GM12878 (cell line): Measurements from ENCODE around the gene SELPLG. TPM values are rescaled to one million over a fixed set of nuclear protein-coding genes. Genes with fewer than 3 reads are reported as not detected.

Experiments
- ATAC-seq: fragments of 200-7000 bp; cut with Tn5 transposase; 3 replicates; pipeline ENCODE4 v1.9.1; 2020; ENCODE audit warnings: mild to moderate bottlenecking, moderate library complexity
- BruUV-seq: library from RNA; stranded (reverse); fragments of 400-500 nt; replicated peaks from 2 replicates; lab custom pipeline; 2021; lab: Mats Ljungman, UMichigan
- CTCF ChIA-PET: fragments of 300-600 bp; sonication (Branson Sonifier 250); formaldehyde crosslinking; extraction: SDS; loops from one replicate; lab custom pipeline; 2021; ENCODE audit warnings: inconsistent platforms; lab: Yijun Ruan, JAX
- POLR2A ChIA-PET: fragments of 350-600 bp; formaldehyde crosslinking; extraction: SDS; loops from one replicate; lab custom pipeline; 2021; ENCODE audit warnings: inconsistent platforms; lab: Charles Lee
- RAD21 ChIA-PET: fragments of 300-600 bp; sonication (Branson Sonifier 250); formaldehyde crosslinking; loops from one replicate; lab custom pipeline; 2023; ENCODE audit warnings: antibody characterized with exemption; ENCODE audit not compliant: unreplicated experiment; lab: Charles Lee
- SMC1A ChIA-PET: fragments of 300-600 bp; sonication (Branson Sonifier 250); formaldehyde crosslinking; loops from one replicate; lab custom pipeline; 2023; ENCODE audit not compliant: unreplicated experiment, uncharacterized antibody; lab: Charles Lee
- DNase-seq: peaks from one replicate; pipeline ENCODE4 v3.0.0-alpha.2; 2011; ENCODE audit warnings: low read depth, low spot score
- FAIRE-seq: peaks from 3 replicates; lab custom pipeline; 2011; peaks lifted over from hg19 to GRCh38; lab: Jason Lieb, UNC
- H2AFZ ChIP-seq: 2 replicates; pipeline ENCODE4 v1.6.0; 2011; ENCODE audit warnings: low read depth, low read length, control low read depth; ENCODE audit not compliant: control insufficient read depth
- H3K27ac ChIP-seq: 2 replicates; pipeline ENCODE4 v1.5.1; 2011; ENCODE audit warnings: control low read depth; ENCODE audit not compliant: control insufficient read depth, insufficient read depth
- H3K27me3 ChIP-seq, 2 experiments: replicated peaks in 1 of 2; 2 replicates each; pipeline versions ENCODE4 v1.6.0 to v1.6.1; 2011; ENCODE audit warnings: low read length in 1 of 2; ENCODE audit not compliant: control insufficient read depth in 2 of 2, insufficient read depth in 2 of 2
- H3K36me3 ChIP-seq, 2 experiments: 2 replicates each; pipeline ENCODE4 v1.5.1; 2011; ENCODE audit warnings: low read length in 1 of 2; ENCODE audit not compliant: control insufficient read depth in 2 of 2, insufficient read depth in 2 of 2
- H3K4me1 ChIP-seq: 2 replicates; pipeline ENCODE4 v1.6.1; 2011; ENCODE audit warnings: mild to moderate bottlenecking, low read length, moderate library complexity, mixed read lengths; ENCODE audit not compliant: control insufficient read depth, insufficient read depth
- H3K4me2 ChIP-seq: 2 replicates; pipeline ENCODE4 v1.6.0; 2011; ENCODE audit warnings: control low read depth; ENCODE audit not compliant: control insufficient read depth, insufficient read depth
- H3K4me3 ChIP-seq: fragments of 200-600 bp; sonication (generic); 2 replicates; pipeline ENCODE4 v1.5.1; 2016
- H3K79me2 ChIP-seq: 2 replicates; pipeline ENCODE4 v1.6.0; 2011; ENCODE audit warnings: low read length; ENCODE audit not compliant: control insufficient read depth, insufficient read depth
- H3K9ac ChIP-seq: 2 replicates; pipeline ENCODE4 v1.8.0; 2011; ENCODE audit warnings: low read length, control low read depth, mixed read lengths; ENCODE audit not compliant: control insufficient read depth, insufficient read depth
- H3K9me3 ChIP-seq: replicated peaks from 3 replicates; pipeline ENCODE4 v1.5.1; 2011; ENCODE audit warnings: mild to moderate bottlenecking, low read length; ENCODE audit not compliant: control insufficient read depth, insufficient read depth
- H4K20me1 ChIP-seq: 2 replicates; pipeline ENCODE4 v1.6.0; 2011; ENCODE audit not compliant: control insufficient read depth, insufficient read depth
- ATF7 ChIP-seq: fragments of 450-650 bp; IDR thresholded peaks from 2 replicates; pipeline ENCODE4 v1.6.1; 2016; ENCODE audit warnings: low read depth, mild to moderate bottlenecking
- BCLAF1 ChIP-seq: fragments of 450-650 bp; IDR thresholded peaks from 2 replicates; pipeline ENCODE4 v1.6.1; 2017; ENCODE audit warnings: antibody characterized with exemption, mild to moderate bottlenecking, moderate library complexity
- CREB1 ChIP-seq: IDR thresholded peaks from 2 replicates; pipeline ENCODE4 v1.6.1; 2012; ENCODE audit warnings: low read depth, mild to moderate bottlenecking, inconsistent platforms
- POLR2AphosphoS5 ChIP-seq: IDR thresholded peaks from 2 replicates; pipeline ENCODE4 v1.6.1; 2011; ENCODE audit warnings: mild to moderate bottlenecking, low read length, inconsistent platforms
- RAD51 ChIP-seq: fragments of 450-650 bp; IDR thresholded peaks from 2 replicates; pipeline ENCODE4 v1.6.1; 2016; ENCODE audit warnings: moderate library complexity, mild to moderate bottlenecking, inconsistent platforms
- TCF7 ChIP-seq: IDR thresholded peaks from 2 replicates; pipeline ENCODE4 v1.6.1; 2014; ENCODE audit warnings: antibody characterized with exemption, borderline replicate concordance
- ZBTB4 ChIP-seq: fragments of 450-650 bp; formaldehyde crosslinking; IDR thresholded peaks from 2 replicates; pipeline ENCODE4 v1.4.0; 2022; ENCODE audit warnings: mild to moderate bottlenecking, moderate library complexity
- ZSCAN29 ChIP-seq: fragments of 450-650 bp; IDR thresholded peaks from 2 replicates; pipeline ENCODE4 v1.6.1; 2017; ENCODE audit warnings: mild to moderate bottlenecking, moderate library complexity
- ZZZ3 ChIP-seq: IDR thresholded peaks from 2 replicates; pipeline ENCODE4 v1.6.1; 2011; ENCODE audit warnings: low read depth; ENCODE audit not compliant: control insufficient read depth, insufficient read length
- WGBS: methylation state at CpG from one replicate; pipeline ENCODE4 v1.1.6; 2016; ENCODE audit warnings: low lambda C conversion rate; ENCODE audit not compliant: insufficient replicate concordance, insufficient coverage; ENCODE audit errors: missing lambda C conversion rate; 5-methylcytosine and 5-hydroxymethylcytosine counted together
- in situ Hi-C: fragments of 300-500 bp; cut with MboI; formaldehyde crosslinking; loops from 9 replicates; pipeline ENCODE4 v1.14.3; 2018; ENCODE audit warnings: mixed read lengths
- intact Hi-C: fragments of 100-400 bp; cut with micrococcal nuclease; formaldehyde crosslinking; loops from one replicate; pipeline ENCODE4 v1.14.2; 2022; ENCODE audit not compliant: unreplicated experiment
- polyA plus RNA-seq, 11 experiments: library from polyadenylated mRNA; depleted of rRNA in 4 of 11; unstranded in 6 of 11; stranded (reverse) in 5 of 11; fragments of >200 nt; fragmentation: Nextera tagmentation in 4 of 11; fragmentation: Illumina TruSeq in 1 of 11; extraction: Ambion mirVana in 4 of 11; extraction: Trizol in 1 of 11; gene quantifications; 1 replicate in 1 of 11; 2 replicates in 10 of 11; pipeline versions ENCODE4 v1.2.1 to v1.2.3, GENCODE V29; 2011 to 2016; ENCODE audit warnings: inconsistent platforms in 2 of 11, missing spikeins in 2 of 11, low read depth in 1 of 11
- total RNA-seq, 4 experiments: library from RNA; depleted of rRNA in 3 of 4; stranded (reverse); fragments of >200 nt in 3 of 4; fragmentation: Illumina TruSeq in 1 of 4; extraction: Trizol in 1 of 4; gene quantifications; 2 replicates each; pipeline versions ENCODE4 v1.2.1 to v1.2.3, GENCODE V29; 2013 to 2021
- TF ChIP-seq, protein P1 (sequence below): fragments of 450-650 bp; IDR thresholded peaks from 2 replicates; pipeline ENCODE4 v1.6.1; 2016; ENCODE audit warnings: mild to moderate bottlenecking
- TF ChIP-seq, protein P2 (sequence below): IDR thresholded peaks from 2 replicates; pipeline ENCODE4 v1.6.1; 2011; ENCODE audit warnings: low read depth, mild to moderate bottlenecking, low read length, moderate library complexity, borderline replicate concordance; ENCODE audit errors: extremely low read depth

SELPLG gene
- total and polyA plus RNA-seq, 10 of the 15 experiments (the other 5 are each of a cell fraction or from before 2014, with no cell fraction given): 3.2 to 32.3 (median 23.9) TPM

- TF ChIP-seq BCLAF1 (no peak), POLR2AphosphoS5 (peak; percentile 33), RAD51 (0 out of 2 replicates have a peak, but pooled peaks have one; percentile 17)
These were observed 3.0 kb downstream of the SELPLG start (continued) for GRCh38 chr12:108630481-108631207.

DNA sequence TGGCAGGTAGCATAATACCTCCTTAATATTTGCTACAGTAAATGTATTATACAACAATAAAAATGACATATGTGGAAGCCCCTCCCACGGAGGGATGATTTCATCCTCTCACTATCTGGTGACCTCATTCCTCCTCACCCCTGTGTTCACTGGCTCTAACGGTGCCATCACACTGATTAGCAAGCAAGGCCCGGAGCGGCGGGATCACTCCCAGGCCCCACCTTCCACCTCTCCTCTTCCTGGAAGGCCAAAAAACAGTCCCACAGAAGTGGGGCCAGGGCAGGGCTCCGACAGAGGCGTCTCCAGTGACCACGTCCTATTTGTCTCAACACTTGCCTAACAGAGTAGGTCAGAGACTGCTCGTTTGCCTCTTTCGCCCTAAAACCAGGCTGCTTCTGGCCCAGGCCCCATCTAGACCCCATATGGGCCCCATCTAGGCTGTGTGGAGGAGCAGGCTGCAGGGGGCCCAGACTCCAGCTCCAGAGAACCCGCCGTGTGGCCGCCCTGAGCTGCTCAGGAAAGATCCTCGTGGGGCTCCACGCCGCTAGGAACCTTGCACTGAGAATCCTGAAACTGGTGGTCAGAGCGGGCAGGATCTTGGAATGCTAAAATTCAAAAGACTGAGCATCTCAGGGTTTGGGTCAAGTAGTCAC lies 3.7 kb downstream of the SELPLG start:
- Histone ChIP-seq H3K27ac (no peak overlapping the region), H2AFZ (no peak overlapping the region), H3K4me1 (peaks cover 69% of the 10 kb centered on the region), H4K20me1 (no peaks in the 10 kb centered on the region), H3K4me2 (peak overlapping the region; percentile 87; the same call in 1 of the 2 replicates), H3K4me3 (no peak overlapping the region), H3K9ac (no peak overlapping the region), H3K79me2 (peaks cover 22% of the 10 kb centered on the region), H3K36me3 (peaks cover 0 to 3% of the 10 kb centered on the region in 2 experiments; a peak in 1 of 4 replicates), H3K9me3 (no peaks in the 10 kb centered on the region), H3K27me3 (no peaks in the 10 kb centered on the region)
- 92% methylated on average over 17 of the region's 17 CpGs for WGBS
- SMC1A ChIA-PET: interaction anchor here (1.4 to 16.7 kb wide), 4 partner anchors 9 to 61 kb away, joined by 4 to 397 read pairs (median 150); partner anchors contain the start of genes ISCU and SART3
- no peak for ATAC-seq
- CTCF ChIA-PET: interaction anchor here (1.0 to 17.2 kb wide), 4 partner anchors 9 to 62 kb away, joined by 3 to 244 read pairs (median 174); partner anchors contain the start of gene ISCU
- intact Hi-C loops (loop anchor here (10.0 kb wide), 2 partner anchors 295 to 465 kb away; partner anchors contain the start of genes ALKBH2, CMKLR1 and UNG), in situ Hi-C loops (loop anchor here (10.0 kb wide), 1 partner anchor 465 kb away; the partner anchor contains the start of genes ALKBH2 and UNG)
- no peak for FAIRE-seq
- POLR2A ChIA-PET: interaction anchor here (1.0 to 10.5 kb wide), 4 partner anchors 11 to 62 kb away, joined by 4 to 199 read pairs (median 7); no protein-coding TSS in a partner anchor
- no peak for DNase-seq
- RAD21 ChIA-PET: interaction anchor here (1.0 to 17.3 kb wide), 3 partner anchors 11 to 64 kb away, joined by 3 to 413 read pairs (median 224); partner anchors contain the start of genes ISCU and SART3
- no TSS peak for BruUV-seq
- TF ChIP-seq ZZZ3 (no peak), ZSCAN29 (no peak), CREB1 (peak; percentile 61; the same call in 1 of the 2 replicates), ZBTB4 (CRISPR knock-in tag) (no peak), ATF7 (peak; percentile 62), TCF7 (no peak)
- TF ChIP-seq, protein P1, sequence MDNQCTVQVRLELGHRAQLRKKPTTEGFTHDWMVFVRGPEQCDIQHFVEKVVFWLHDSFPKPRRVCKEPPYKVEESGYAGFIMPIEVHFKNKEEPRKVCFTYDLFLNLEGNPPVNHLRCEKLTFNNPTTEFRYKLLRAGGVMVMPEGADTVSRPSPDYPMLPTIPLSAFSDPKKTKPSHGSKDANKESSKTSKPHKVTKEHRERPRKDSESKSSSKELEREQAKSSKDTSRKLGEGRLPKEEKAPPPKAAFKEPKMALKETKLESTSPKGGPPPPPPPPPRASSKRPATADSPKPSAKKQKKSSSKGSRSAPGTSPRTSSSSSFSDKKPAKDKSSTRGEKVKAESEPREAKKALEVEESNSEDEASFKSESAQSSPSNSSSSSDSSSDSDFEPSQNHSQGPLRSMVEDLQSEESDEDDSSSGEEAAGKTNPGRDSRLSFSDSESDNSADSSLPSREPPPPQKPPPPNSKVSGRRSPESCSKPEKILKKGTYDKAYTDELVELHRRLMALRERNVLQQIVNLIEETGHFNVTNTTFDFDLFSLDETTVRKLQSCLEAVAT: peak; percentile 58
- TF ChIP-seq, protein P2, sequence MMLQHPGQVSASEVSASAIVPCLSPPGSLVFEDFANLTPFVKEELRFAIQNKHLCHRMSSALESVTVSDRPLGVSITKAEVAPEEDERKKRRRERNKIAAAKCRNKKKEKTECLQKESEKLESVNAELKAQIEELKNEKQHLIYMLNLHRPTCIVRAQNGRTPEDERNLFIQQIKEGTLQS: no peak
